Measurements from ENCODE around the gene UBTD2. TPM values are rescaled to one million over a fixed set of nuclear protein-coding genes. Genes with fewer than 3 reads are reported as not detected.

Gene UBTD2
- total and polyA plus RNA-seq, 10 of the 15 experiments (the other 5 are each of a cell fraction or from before 2014, with no cell fraction given): 7.7 to 30.5 (median 19.4) TPM

GRCh38 chr5:172280929-172281328, 2.6 kb downstream of the UBTD2 start (continued):
- TF ChIP-seq SIN3A (IDR thresholded peaks at IDR 0.05; ENCODE audit: low read depth, low read length) (no peak), RFX5 (IDR thresholded peaks at IDR 0.05; ENCODE audit: low read depth, low read length) (no peak), NFIC (IDR thresholded peaks at IDR 0.05; ENCODE audit: low read depth, low read length) (no peak), BCL11A (IDR thresholded peaks at IDR 0.05; ENCODE audit: low read depth, low read length) (no peak), CTCF (IDR thresholded peaks at IDR 0.05 in 2 of 3, conservative IDR thresholded peaks at IDR 0.05 in 1 of 3; ENCODE audit: control insufficient read depth in 2 of 3, extremely low read depth in 1 of 3, insufficient read depth in 1 of 3, low read depth in 3 of 3, low read length in 3 of 3) (no peak), STAT1 (conservative IDR thresholded peaks at IDR 0.05) (no peak), NBN (IDR thresholded peaks at IDR 0.05) (no peak)

- intact Hi-C loops (cut with micrococcal nuclease; ENCODE audit: unreplicated experiment) (no loop called here), in situ Hi-C loops (cut with MboI) (loop anchor here (25.0 kb wide), 1 partner anchor 868 kb away; the partner anchor contains the start of gene FGF18)
- 100% methylated on average over 3 of the region's 5 CpGs for WGBS (ENCODE audit: insufficient coverage, insufficient replicate concordance, low lambda C conversion rate, missing lambda C conversion rate)
- BruUV-seq (replicated peaks): no TSS peak
- Histone ChIP-seq H3K9ac (ENCODE audit: control insufficient read depth, insufficient read depth, low read length) (no peak overlapping the region), H3K27me3 (replicated peaks in 1 of 2; ENCODE audit: control insufficient read depth in 2 of 2, insufficient read depth in 2 of 2, low read length in 1 of 2) (no peaks in the 10 kb centered on the region), H4K20me1 (ENCODE audit: control insufficient read depth, insufficient read depth) (no peaks in the 10 kb centered on the region), H3K27ac (ENCODE audit: control insufficient read depth, insufficient read depth) (no peak overlapping the region), H3K4me3 (no peak overlapping the region), H2AFZ (ENCODE audit: control insufficient read depth, low read depth, low read length) (no peak overlapping the region), H3K4me2 (ENCODE audit: control insufficient read depth, insufficient read depth) (no peak overlapping the region), H3K9me3 (replicated peaks; ENCODE audit: control insufficient read depth, insufficient read depth, low read length) (peaks cover 6% of the 10 kb centered on the region; the same call in 2 of the 3 replicates), H3K79me2 (ENCODE audit: control insufficient read depth, insufficient read depth, low read length) (peaks cover 83% of the 10 kb centered on the region), H3K4me1 (ENCODE audit: control insufficient read depth, insufficient read depth, low read length) (peaks cover 7% of the 10 kb centered on the region; the same call in 1 of the 2 replicates), H3K36me3 (ENCODE audit: control insufficient read depth in 2 of 2, insufficient read depth in 2 of 2, low read length in 1 of 2) (peaks cover 0 to 11% of the 10 kb centered on the region in 2 experiments; a peak in 1 of 4 replicates)
- POLR2A ChIA-PET: interaction anchor here (1.0 kb wide), 1 partner anchor 11 kb away, joined by 4 read pairs; no protein-coding TSS in a partner anchor
- FAIRE-seq: no peak
- DNase-seq (ENCODE audit: low read depth, low spot score): no peak
- CTCF ChIA-PET: interaction anchor here (0.6 to 3.9 kb wide), 7 partner anchors 13 to 173 kb away, joined by 3 to 34 read pairs (median 3); partner anchors contain the start of genes EFCAB9 and STK10
- SMC1A ChIA-PET (ENCODE audit: uncharacterized antibody, unreplicated experiment): interaction anchor here (0.6 to 4.4 kb wide), 9 partner anchors 8 to 527 kb away, joined by 3 to 54 read pairs (median 3); partner anchors contain the start of genes FBXW11 and STK10
- RAD21 ChIA-PET (ENCODE audit: unreplicated experiment): interaction anchor here (0.9 to 1.1 kb wide), 3 partner anchors 11 to 92 kb away, joined by 3 to 5 read pairs (median 3); partner anchors contain the start of gene STK10
- no peak for ATAC-seq
- TF ChIP-seq EGR1 (IDR thresholded peaks at IDR 0.05; ENCODE audit: borderline replicate concordance in 1 of 2, low read depth in 2 of 2, low read length in 2 of 2) (no peak), STAT3 (IDR thresholded peaks at IDR 0.05; ENCODE audit: low read depth, low read length) (no peak), POLR2A (IDR thresholded peaks at IDR 0.05; ENCODE audit: low read depth, low read length) (no peak), TARDBP (IDR thresholded peaks at IDR 0.05; ENCODE audit: borderline replicate concordance) (no peak), TBL1XR1 (IDR thresholded peaks at IDR 0.05; ENCODE audit: low read depth, low read length) (no peak), SREBF2 (IDR thresholded peaks at IDR 0.05; ENCODE audit: low read length) (no peak), USF2 (IDR thresholded peaks at IDR 0.05; ENCODE audit: borderline replicate concordance, low read depth, low read length) (no peak), NFXL1 (IDR thresholded peaks at IDR 0.05; ENCODE audit: borderline replicate concordance) (no peak), PAX5 (IDR thresholded peaks at IDR 0.05; ENCODE audit: borderline replicate concordance, low read depth, low read length) (no peak), BHLHE40 (IDR thresholded peaks at IDR 0.05; ENCODE audit: borderline replicate concordance in 1 of 2, low read depth in 2 of 2, low read length in 1 of 2) (no peak), PML (IDR thresholded peaks at IDR 0.05; ENCODE audit: low read length) (no peak), NFIC (IDR thresholded peaks at IDR 0.05; ENCODE audit: low read depth, low read length) (no peak), PAX8 (IDR thresholded peaks at IDR 0.05) (no peak), RCOR1 (conservative IDR thresholded peaks at IDR 0.05; ENCODE audit: low read depth, low read length) (no peak), NR2F1 (conservative IDR thresholded peaks at IDR 0.05) (no peak), ATF3 (IDR thresholded peaks at IDR 0.05; ENCODE audit: borderline replicate concordance, extremely low read depth, low read depth, low read length) (no peak), HCFC1 (IDR thresholded peaks at IDR 0.05; ENCODE audit: low read length) (no peak)
These were observed 3.2 kb downstream of the UBTD2 start for GRCh38 chr5:172280317-172280716.
